C1 segment of cervical spinal cord (tissue), 14 donors: ENCODE data around the gene C3.
"Not testable (repeated sequence)": the region's sequence is repeated elsewhere in the genome, so short reads cannot be mapped to it uniquely, and the experiment has no call there.

Experiments used
- DNase-seq, 14 donors: peaks; one replicate each; lab custom pipeline; 2025; lab: John Stamatoyannopoulos, UW

C3 gene

DNA sequence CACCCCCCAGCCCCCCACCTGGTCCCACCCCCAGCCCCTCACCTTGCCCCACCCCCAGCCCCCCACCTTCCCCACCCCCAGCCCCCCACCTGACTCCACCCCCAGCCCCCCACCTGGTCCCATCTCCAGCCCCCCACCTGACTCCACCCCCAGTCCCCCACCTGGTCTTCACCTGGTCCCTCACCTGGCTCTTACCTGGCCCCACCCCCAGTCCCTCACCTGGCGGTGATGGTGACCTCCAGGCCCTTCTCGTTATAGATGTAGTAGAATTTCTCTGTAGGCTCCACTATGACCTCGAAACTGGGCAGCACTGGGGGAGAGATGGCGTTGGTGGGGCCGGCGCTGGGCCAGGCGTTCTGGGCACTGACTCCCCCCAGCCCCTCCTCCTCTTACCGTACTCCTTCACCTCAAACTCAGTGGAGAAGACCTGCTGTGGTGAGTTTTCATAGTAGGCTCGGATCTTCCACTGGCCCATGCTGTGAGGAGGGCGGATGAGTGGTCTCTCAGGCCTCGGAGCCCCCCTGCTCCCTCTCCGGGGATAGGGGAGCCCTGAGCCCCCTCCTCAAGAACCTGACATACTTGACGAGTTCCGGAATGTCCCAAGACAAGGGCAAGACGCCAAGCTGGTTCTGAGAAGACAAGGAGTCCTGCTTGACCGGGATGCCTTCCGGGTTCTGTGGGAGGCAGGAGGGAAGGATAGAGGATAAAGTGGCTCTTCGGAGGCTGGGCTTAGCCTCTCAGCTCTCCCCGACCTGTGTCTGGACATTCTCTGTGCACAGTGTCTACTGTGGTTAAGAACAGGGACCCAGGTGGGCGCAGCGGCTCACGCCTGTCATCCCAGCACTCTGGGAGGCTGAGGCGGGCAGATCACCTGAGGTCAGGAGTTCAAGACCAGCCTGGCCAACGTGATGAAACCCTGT lies 6.4 kb downstream of the C3 start:
- DNase-seq: no peak

DNA sequence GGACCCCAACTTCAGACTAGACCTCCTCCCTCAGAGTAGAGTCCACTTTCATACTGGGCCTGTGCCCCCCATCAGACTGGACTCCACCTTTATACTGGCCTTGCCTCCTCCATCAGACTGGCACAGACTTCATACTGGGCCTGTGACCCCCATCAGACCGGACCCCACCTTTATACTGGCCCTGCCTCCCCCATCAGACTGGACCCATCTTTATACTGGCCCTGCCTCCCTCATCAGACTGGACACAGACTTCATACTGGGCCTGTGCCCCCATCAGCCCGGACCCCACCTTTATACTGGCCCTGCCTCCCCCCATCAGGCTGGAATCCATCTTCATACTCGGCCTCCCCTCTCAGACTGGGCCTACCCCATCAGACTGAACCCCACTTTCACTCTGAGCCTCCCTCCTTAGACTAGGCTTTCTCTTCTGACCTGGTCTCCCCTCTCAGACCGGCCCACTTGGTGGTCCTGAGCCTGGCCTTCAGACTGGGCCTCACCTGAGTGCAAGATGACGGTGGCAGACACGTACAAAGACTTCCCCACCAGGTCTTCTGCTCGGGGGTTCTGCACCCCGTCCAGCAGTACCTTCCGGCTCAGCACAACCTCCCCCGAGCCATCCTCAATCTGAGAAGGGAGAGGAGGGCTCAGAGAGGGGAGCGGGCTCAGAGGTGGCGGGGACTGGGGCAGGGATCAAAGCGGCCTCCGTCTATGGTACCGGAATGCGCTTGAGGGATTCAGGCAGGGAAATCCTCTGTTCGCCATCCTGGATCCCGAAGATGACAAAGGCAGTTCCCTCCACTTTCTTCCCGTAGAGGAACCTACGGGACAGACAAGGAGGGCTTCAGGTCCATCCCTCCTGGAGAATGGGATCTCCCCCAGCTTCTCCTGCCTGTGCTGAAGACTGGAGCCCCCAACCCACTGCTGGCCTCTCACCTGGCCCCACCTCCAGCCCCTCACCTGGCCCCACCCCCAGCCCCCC lies 7.5 kb downstream of the C3 start:
- DNase-seq: no peak

DNA sequence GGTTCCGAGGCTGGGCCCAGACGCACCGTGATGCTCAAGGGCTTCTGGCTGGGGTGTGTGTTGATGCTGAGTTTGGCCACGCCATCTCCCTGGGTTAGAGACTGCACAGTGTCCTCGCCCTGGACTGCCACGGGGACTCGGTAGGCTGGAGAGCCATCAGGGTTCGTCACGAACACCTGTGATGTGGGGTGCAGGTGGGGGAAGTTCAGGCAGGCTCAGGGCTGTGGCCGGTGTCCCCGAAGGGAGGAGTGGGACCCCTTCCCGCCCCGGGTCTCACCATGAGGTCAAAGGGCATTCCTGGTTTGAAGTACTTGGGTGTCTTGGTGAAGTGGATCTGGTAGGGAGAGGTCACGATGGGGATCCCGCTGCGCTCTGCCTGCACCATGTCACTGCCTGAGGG lies 8.2 kb downstream of the C3 start:
- DNase-seq: no peak

DNA sequence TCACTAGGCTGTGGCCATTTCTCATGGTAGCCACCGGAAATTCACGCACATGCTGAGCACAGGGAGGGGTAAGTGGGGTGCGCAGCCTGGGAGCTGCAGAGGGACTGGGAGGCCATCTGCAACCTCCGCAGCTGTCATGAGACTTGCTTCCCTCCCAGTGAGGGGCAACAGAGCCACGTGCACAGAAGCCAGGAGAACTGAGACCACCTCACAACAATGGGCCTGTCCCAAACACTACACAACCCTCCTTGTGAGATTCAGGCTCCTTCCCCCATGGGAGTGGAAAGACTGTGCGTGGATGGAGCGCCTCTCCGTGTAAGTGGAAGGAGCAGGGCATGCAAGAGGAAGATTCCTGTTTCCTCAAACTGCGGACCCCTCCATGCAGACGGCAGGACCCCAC lies 8.8 kb downstream of the C3 start:
- DNase-seq: no peak

DNA sequence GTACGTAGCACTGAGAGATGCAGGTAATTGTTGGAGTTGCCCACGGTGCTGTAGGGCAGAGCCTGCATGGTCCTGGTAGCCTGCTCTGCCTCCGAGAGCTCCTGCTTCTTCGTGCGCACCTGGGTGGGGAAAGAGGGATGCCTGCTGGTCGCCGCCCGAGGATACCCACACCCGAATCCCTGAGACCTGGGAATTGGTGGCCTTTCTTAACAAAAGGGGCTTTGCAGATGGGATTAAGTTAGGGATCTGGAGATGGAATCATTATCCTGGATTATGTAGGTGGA lies 9.4 kb downstream of the C3 start:
- no peak for DNase-seq

DNA sequence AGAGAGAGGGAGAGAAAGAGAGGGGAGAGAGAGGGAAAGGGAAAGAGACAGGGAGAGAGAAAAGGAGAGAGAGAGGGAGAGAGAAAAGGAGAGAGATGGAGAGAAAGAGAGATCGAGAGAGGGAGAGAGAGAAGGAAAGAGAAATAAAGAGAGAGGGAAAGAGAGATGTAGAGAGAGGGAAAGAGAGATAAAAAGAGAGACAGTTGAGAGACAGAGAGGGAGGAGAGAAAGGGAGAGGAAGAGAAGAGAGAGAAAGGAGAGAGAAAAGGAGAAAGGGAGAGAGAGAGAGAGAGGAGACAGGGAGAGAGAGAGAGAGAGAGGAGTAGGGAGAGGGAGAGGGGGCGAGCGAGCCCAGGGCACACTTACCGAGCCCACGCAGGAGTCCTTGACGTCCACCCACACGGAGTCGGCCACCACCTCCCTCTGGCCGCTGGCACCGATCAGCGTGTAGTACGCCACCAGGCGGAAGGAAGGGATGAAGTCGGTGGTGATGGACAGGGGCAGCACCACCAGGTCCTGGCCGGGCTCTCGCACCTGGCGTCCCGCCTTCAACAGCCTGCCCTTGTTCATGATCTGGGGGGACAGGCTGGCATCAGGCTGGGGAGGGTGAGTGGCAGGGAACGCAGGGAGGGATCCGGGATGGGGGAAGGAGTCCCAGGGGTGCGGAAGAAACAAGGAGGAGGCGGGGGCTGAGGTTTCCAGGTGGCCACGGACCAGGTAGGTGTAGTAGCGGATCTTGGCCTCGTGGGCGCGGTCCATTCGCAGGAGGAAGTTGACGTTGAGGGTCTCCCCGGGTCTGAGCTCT lies 10.0 kb downstream of the C3 start:
- DNase-seq: no peak

DNA sequence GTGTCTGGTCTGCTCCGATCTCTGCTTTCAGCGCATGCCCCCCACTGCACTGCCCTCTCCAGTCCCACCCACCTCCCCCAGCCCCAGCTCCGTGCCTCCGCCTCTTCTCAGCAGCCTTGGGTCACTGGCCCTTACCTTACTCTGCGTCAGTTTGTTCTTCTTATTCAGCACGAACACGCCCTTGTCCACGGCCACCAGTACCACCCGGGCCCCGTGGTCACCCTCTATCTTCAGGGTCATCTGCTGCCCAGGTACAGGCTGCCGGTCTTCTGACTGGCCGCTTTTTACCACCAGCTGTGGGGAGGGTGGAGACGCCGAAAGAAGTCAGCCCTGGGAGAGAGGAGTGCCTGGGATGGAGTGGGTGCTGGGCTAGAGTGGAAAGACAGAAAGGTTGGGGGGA lies 10.9 kb downstream of the C3 start:
- DNase-seq: no peak

DNA sequence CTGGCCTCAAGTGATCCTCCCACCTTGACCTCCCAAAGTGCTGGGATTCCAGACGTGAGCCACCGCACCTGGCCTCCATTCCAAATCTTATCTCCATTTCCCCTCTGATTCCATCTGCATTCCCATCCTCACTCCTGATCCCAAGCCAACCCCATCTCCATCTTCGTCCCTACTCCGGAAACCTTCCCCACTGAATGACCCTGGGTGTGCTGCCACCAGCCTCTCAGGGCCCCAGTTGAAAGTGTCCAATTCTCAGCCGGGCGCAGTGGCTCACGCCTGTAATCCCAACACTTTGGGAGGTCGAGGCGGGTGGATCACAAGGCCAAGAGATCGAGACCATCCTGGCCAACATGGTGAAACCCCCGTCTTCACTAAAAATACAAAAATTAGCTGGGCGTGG lies 11.5 kb downstream of the C3 start:
- not testable (repeated sequence) for DNase-seq

DNA sequence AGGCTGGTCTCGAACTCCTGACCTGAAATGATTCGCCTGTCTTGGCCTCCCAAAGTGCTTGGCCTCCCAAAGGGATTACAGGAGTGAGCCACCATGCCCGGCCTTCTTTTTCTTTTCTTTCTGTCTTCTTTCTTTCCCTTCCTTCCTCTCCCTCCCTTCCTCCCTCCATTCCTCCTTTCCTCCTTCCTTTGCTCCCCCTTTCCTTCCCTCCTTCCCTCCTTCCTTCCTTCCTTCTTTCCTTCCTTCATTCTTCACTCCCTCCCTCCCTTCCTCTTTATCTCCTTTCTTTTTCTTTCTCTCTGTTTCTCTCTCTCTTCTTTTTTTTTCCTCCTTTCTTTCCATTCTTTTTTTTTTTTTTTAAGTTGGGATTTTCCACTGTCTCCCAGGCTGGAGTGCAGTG lies 12.1 kb downstream of the C3 start:
- DNase-seq: no peak

DNA sequence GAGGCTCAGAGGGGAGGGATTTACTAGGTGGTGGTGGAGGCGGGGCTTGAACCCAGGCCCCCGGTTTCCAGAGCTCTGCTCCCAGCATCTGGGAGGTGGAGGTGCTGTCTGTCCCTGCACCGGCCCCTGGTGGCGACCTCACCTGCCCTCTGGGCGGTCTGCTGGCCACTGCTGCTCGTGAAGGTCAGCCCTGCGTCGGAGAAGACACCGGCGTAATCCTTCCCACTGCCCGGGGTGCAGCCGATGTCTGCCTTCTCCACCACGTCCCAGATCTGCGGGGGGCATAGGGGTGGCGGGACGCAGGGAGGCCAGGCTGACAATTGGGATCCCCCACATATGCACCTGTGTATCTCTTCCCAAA lies 12.8 kb downstream of the C3 start:
- no peak for DNase-seq

DNA sequence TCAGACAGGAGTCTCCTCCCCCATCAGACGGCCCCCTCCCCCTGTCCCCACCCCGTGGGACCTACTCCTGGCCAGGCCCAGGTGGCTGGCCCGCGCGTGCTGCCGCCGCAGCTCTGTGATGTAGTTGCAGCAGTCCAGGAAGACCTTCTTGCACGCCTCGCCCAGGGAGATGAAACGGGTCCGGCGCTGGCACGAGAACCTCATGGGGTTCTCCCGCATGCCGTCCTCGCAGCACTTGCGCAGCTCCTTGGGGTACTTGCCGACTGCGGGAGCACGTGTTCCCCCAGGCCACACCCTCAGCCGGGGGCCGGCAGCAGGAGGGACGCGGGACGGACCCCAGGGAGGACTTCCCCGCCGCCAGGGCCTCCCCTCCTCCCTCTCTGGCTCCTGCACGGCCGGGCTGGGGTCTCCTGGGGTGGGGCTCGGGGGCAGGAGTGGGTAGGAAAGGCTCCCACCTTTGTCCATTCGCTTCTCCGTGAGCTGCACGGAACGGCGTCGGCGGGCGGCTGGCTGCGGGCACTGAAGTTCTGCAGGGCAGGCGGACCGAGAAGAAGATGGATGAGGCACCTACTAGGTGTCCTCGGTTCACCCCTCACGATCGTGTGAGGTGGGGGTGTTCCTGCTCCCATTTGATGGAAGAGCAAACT lies 13.3 kb downstream of the C3 start:
- DNase-seq: no peak

DNA sequence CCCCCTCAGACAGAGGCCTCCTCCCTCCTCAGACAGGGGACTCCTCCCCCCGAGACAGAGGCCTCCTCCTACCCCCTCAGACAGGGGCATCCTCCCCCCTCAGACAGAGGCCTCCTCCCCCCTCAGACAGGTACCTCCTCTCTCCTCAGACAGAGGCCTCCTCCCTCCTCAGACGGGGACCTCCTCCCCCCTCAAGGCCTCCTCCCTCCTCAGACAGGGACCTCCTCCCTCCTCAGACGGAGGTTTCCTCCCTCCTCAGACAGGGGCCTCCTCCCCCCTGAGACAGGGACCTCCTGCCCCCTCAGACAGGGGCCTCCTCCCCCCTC lies 13.9 kb downstream of the C3 start:
- DNase-seq: no peak

DNA sequence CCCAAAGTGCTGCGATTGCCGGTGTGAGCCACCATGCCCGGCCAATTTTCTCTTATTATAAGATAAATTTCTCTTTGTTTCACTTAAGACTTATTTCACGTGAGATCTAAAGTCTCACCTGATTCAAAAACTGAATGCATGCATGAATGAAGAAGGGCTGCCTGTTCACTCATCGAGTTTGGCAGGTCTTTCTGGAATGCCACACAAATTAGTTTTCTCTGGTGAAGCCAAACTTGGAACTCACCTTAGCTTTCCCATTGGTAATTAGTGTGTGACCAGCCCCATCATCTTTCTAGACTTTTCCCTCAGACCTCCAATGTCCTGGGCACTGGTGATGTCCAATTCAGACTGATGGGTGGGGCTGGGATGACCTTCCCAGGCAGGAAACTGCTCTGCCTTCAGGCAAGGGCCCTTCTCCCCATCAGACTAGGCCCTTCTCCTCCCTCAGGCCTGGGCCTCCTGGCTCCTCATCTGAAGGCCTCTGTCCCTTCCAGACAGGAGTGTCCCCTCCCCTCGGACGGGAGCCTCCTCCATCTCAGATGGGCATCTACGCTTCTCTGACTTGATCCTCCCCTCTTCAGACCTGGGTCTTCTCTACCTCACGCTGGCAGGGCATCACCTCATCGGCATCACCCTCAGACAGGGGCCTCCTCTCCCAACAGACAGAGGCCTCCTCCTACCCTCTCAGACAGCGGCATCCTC lies 14.4 kb downstream of the C3 start:
- no peak for DNase-seq

DNA sequence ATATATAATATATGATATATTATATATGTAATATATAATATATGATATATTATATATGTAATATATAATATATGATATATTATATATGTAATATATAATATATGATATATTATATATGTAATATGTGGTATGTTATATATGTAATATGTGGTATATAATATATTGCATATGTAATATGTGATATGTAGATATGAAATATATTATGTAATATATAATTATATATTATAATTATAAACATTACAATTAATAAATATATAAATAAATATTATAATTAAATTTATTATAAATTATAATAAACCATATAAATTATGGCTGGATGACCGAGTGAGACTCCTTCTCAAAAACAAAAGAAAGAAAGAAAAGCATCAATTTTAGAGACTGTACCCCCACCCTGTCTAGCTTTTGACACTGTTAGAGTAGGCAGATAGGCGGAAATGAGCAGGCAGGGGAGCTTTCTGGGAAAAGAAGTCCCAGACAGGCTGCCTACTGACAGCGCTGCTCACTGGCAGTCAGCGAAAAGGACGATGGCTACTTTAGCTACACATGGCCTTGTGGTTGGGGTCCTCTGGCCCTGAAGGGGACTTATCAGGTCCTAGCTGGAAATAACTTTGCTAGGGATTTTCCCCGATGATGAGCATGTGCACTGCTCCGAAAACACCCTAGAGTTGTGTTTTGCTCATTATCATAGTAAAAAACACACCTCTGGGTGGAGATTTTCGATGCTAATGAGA lies 19.7 kb downstream of the C3 start:
- DNase-seq: no peak

DNA sequence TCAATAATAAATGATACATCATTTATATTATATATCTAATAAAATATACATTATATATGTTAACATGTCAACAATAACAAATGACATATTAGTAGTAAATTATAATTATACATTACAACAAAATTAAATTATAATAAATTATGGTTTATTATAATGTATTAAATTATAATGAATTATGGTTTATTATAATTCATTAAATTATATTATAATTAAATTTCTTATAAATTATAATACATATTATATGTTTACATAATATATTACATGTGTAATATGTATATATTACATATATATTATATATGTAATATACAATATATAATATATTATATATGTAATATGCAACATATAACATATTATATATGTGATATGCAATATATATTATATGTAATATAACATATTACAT lies 20.5 kb downstream of the C3 start:
- DNase-seq: no peak

DNA sequence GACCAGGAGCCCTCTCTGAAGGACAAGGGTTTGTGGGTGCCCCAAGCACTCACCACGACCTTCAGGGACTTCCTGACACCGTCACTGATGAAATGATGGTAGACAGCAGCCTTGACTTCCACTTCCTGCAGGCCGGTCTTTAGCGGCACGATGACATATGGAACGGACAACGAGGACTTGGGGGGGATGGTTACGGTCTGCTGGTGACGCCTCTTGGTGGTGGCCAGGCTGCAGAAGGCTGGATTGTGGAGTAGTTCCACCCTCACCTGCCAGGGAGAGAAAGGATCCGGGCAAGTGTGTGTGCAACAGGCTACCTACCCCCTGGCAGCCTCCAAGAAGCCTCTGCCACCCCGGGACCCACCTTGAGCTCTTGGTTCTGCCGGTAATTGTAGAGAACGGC lies 23.2 kb downstream of the C3 start:
- no peak for DNase-seq

DNA sequence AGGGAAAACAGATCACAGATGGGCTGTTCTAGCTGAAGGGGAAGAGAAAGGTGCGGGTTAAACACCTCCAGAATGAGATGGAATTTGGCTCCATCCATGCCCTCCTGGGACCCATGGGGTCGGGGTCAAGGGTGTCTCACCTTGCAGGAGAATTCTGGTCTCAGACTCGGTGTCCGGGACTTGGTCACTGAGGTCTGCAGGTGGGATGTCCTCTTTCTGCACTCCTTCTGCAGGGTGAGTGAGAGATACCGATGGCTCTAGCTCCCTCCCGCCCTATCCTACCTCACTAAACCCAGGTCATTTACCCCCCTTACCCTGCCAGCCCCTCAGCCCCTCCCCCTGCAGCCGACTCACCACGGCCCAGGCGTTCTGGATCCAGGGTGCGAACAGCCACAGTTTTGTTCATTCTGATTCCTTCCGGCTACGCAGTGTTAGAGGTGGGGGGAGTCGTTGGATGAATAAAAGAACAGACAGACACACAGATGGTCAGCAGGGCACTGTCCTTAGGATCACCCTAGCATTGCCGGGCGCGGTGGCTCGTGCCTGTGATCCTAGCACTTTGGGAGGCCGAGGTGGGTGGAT lies 24.1 kb downstream of the C3 start:
- DNase-seq: no peak

DNA sequence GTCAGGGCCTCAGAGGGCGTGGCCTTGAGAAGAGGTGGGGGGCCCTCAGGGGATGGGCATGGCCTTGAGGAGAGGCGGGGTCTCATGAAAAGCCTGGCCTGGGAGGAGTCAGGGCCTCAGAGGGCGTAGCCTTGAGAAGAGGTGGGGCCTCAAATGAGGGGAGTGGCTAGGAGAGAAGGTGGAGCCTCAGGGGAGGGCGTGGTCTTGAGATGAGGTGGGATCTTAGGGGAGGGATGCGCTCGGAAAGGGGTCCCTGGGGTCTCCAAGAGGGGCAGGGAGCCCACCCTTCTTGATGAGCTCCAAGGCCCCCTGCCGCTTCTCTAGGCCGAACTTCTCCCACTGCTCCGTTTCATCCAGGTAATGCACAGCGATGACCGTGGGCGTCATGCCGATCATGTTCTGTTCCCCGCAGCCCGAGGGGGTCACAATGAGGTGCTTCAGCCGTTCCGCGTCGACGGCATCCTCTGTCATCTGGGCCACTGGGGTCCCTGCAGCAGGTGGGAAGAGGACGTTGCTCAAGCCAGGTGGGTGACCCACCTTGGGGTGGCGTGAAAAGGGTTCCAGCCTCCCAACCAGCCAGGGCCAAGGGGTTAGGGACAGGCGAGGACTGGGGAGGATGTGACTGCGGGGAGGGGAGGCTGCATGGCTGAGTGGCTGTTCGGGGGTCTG lies 26.2 kb downstream of the C3 start:
- DNase-seq: no peak

DNA sequence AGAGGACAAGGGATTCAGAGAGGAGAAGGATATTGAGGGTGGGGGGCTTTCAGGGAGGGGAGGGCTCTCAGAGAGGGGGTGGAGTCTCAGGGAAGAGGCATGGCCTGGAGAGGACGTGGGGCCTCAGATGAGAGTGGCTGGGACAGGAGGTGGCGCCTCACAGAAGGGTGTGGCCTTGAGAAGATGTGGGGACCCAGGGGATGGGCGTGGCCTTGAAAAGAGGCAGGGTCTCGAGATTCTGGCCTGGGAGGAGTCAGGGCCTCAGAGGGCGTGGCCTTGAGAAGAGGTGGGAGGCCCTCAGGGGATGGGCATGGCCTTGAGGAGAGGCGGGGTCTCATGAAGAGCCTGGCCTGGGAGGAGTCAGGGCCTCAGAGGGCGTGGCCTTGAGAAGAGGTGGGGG lies 26.8 kb downstream of the C3 start:
- no peak for DNase-seq
